Subcutaneous abdominal adipose tissue (tissue), 5 donors: ENCODE results near the gene OR5K4.

Experiments
- H3K27ac ChIP-seq: one replicate; pipeline ENCODE4 v1.7.0; 2013; ENCODE audit warnings: low read depth, mild to moderate bottlenecking, inconsistent platforms, low read length, moderate library complexity
- H3K27me3 ChIP-seq, 5 donors: one replicate each; pipeline ENCODE4 v1.7.0; 2013; ENCODE audit warnings: low read length in 5 of 5, inconsistent platforms in 1 of 5; ENCODE audit not compliant: control insufficient read depth in 5 of 5, insufficient read depth in 4 of 5
- H3K36me3 ChIP-seq, 5 donors: one replicate each; pipeline ENCODE4 v1.7.0; 2013; ENCODE audit warnings: low read length in 5 of 5; ENCODE audit not compliant: control insufficient read depth in 5 of 5, insufficient read depth in 5 of 5
- H3K4me1 ChIP-seq, 5 donors: one replicate each; pipeline ENCODE4 v1.7.0; 2013; ENCODE audit warnings: low read length in 5 of 5, mild to moderate bottlenecking in 3 of 5, moderate library complexity in 1 of 5; ENCODE audit not compliant: control insufficient read depth in 5 of 5, insufficient read depth in 5 of 5
- H3K4me3 ChIP-seq, 5 donors: one replicate each; pipeline ENCODE4 v1.7.0; 2013; ENCODE audit warnings: low read length in 5 of 5, low read depth in 1 of 5
- H3K9ac ChIP-seq, 5 donors: one replicate each; pipeline ENCODE4 v1.7.0; 2013; ENCODE audit warnings: low read length in 5 of 5, mild to moderate bottlenecking in 4 of 5, moderate library complexity in 3 of 5
- H3K9me3 ChIP-seq, 5 donors: one replicate each; pipeline ENCODE4 v1.7.0; 2013; ENCODE audit warnings: low read length in 5 of 5; ENCODE audit not compliant: control insufficient read depth in 5 of 5
- donor health status: healthy.
- donor health status: healthy.
- donor health status: healthy.
- donor health status: healthy.
- donor health status: healthy.

The OR5K4 gene

DNA sequence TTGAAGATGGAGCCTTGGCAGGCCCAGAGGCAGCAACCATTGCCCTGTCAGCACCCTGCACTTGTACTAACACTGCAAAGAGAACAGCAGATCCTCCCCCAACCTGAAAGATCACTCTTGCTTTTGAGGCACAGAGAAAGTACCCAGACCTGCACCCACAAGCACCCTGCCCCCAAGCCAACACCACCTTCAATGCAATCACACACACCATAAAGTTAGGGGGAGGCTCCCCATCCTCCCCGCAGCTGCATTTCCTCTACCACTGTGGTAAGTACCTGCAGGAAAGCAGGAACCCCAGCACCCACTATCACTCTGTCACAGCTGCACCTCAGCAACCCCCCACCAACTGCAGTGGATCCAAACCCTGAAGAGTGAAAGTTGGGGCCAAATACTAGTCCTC lies 48.9 kb downstream of the OR5K4 start:
- Histone ChIP-seq H3K27me3 (no peaks in the 10 kb centered on the region), H3K4me1 (no peaks in the 10 kb centered on the region), H3K4me3 (peak overlapping the region in 1 of 5 donors; percentile 23), H3K27ac (no peak overlapping the region), H3K36me3 (no peaks in the 10 kb centered on the region), H3K9ac (no peak overlapping the region), H3K9me3 (peaks cover 7 to 45% (median 28%) of the 10 kb centered on the region in 5 donors)

GRCh38 chr3:98404010-98404409 lies 50.4 kb downstream of the OR5K4 start:
- H3K27ac ChIP-seq: no peak overlapping the region
- H3K9me3 ChIP-seq: peaks cover 4 to 38% (median 25%) of the 10 kb centered on the region in 5 donors
- no peaks in the 10 kb centered on the region for H3K27me3 ChIP-seq
- no peaks in the 10 kb centered on the region for H3K4me1 ChIP-seq
- H3K36me3 ChIP-seq: no peaks in the 10 kb centered on the region
- no peak overlapping the region for H3K9ac ChIP-seq
- H3K4me3 ChIP-seq: no peak overlapping the region
